KMS-11 (cell line): ENCODE data around the gene SUCO.

ENCODE experiments used
- H2AFZ ChIP-seq: fragments of 200-600 bp; sonication (generic); 2 replicates; pipeline ENCODE4 v1.6.1; 2016; ENCODE audit warnings: antibody characterized with exemption, mixed run types, low read depth
- H3K27ac ChIP-seq: fragments of 200-600 bp; sonication (generic); 2 replicates; pipeline ENCODE4 v1.6.1; 2016; ENCODE audit warnings: mild to moderate bottlenecking, mixed run types
- H3K27me3 ChIP-seq: fragments of 200-600 bp; sonication (generic); 2 replicates; pipeline ENCODE4 v1.6.1; 2017; ENCODE audit warnings: mild to moderate bottlenecking, low read depth, mixed run types, moderate library complexity; ENCODE audit not compliant: insufficient read depth
- H3K36me3 ChIP-seq: fragments of 200-600 bp; sonication (generic); 2 replicates; pipeline ENCODE4 v1.6.1; 2017; ENCODE audit warnings: mild to moderate bottlenecking, mixed run types; ENCODE audit not compliant: insufficient read depth
- H3K4me1 ChIP-seq: fragments of 200-600 bp; sonication (generic); 2 replicates; pipeline ENCODE4 v1.6.1; 2016; ENCODE audit warnings: mild to moderate bottlenecking, low read depth, mixed run types; ENCODE audit not compliant: poor library complexity, severe bottlenecking
- H3K4me2 ChIP-seq: fragments of 200-600 bp; sonication (generic); 2 replicates; pipeline ENCODE4 v1.7.0; 2016; ENCODE audit warnings: mild to moderate bottlenecking, mixed run types
- H3K4me3 ChIP-seq: fragments of 200-600 bp; sonication (generic); IDR thresholded peaks from 2 replicates; pipeline ENCODE4 v1.6.1; 2017; ENCODE audit warnings: low read depth, low read length, mixed read lengths; ENCODE audit not compliant: insufficient read depth
- H3K79me2 ChIP-seq: fragments of 200-600 bp; sonication (generic); 2 replicates; pipeline ENCODE4 v1.6.1; 2016; ENCODE audit warnings: low read depth, mixed run types; ENCODE audit not compliant: insufficient read depth
- H3K9ac ChIP-seq: fragments of 200-600 bp; sonication (generic); 2 replicates; pipeline ENCODE4 v1.6.1; 2016; ENCODE audit warnings: mild to moderate bottlenecking, mixed run types
- H4K20me1 ChIP-seq: fragments of 200-600 bp; sonication (generic); 2 replicates; pipeline ENCODE4 v1.6.1; 2016; ENCODE audit warnings: mild to moderate bottlenecking, mixed run types; ENCODE audit not compliant: insufficient read depth
- CTCF ChIP-seq: fragments of 200-600 bp; sonication (generic); conservative IDR thresholded peaks from 2 replicates; pipeline ENCODE4 v1.6.1; 2017; ENCODE audit warnings: low read depth, mild to moderate bottlenecking, antibody characterized with exemption, low read length, moderate library complexity, mixed read lengths

Gene SUCO

GRCh38 chr1:172554915-172555314 is 22.0 kb downstream of the SUCO start:
- Histone ChIP-seq H3K4me1 (peaks cover 32% of the 10 kb centered on the region), H3K27me3 (no peaks in the 10 kb centered on the region), H2AFZ (no peak overlapping the region), H3K9ac (no peak overlapping the region), H4K20me1 (peaks cover 12% of the 10 kb centered on the region), H3K36me3 (0 out of 2 replicates have a peak, but pooled peaks cover 3% of the 10 kb centered on the region), H3K4me3 (no peak overlapping the region), H3K79me2 (peaks cover 26% of the 10 kb centered on the region; the same call in 1 of the 2 replicates), H3K27ac (no peak overlapping the region), H3K4me2 (no peak overlapping the region)
- TF ChIP-seq CTCF = no peak

- H3K4me3 ChIP-seq = no peak overlapping the region
- H3K36me3 ChIP-seq = 0 out of 2 replicates have a peak, but pooled peaks cover 3% of the 10 kb centered on the region
- H3K4me2 ChIP-seq = no peak overlapping the region
- no peak overlapping the region for H3K9ac ChIP-seq
- no peak overlapping the region for H2AFZ ChIP-seq
- H3K4me1 ChIP-seq = peaks cover 18% of the 10 kb centered on the region
- no peak for TF ChIP-seq CTCF
- H3K27ac ChIP-seq = no peak overlapping the region
- no peaks in the 10 kb centered on the region for H3K27me3 ChIP-seq
- H3K79me2 ChIP-seq = peaks cover 11% of the 10 kb centered on the region; the same call in 1 of the 2 replicates
- H4K20me1 ChIP-seq = peaks cover 2% of the 10 kb centered on the region; the same call in 1 of the 2 replicates
Observed at GRCh38 chr1:172556461-172556860, 23.5 kb downstream of the SUCO start.

DNA sequence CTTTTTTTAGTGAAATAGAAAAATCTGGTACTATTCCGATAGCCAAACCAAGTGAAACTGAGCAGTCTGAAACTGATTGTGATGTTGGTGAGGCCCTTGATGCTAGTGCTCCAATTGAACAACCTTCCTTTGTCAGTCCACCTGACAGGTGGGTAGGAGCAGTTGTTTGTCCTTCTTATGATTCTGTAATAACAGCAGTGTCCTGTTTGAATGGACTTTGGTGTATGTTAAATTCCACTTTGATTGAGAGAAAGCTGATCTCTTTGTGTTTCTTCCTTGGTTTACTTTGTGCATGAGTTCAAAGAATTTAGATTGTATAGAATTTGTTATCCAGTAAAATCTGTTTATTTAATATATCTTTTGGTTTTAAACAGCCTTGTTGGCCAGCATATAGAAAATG is 24.3 kb downstream of the SUCO start:
- Histone ChIP-seq H3K4me2 (no peak overlapping the region), H3K4me3 (no peak overlapping the region), H4K20me1 (peaks cover 2% of the 10 kb centered on the region; the same call in 1 of the 2 replicates), H3K27me3 (no peaks in the 10 kb centered on the region), H3K79me2 (peaks cover 6% of the 10 kb centered on the region; the same call in 1 of the 2 replicates), H3K27ac (no peak overlapping the region), H3K4me1 (peaks cover 15% of the 10 kb centered on the region), H3K36me3 (0 out of 2 replicates have a peak, but pooled peaks cover 3% of the 10 kb centered on the region), H2AFZ (no peak overlapping the region), H3K9ac (no peak overlapping the region)
- TF ChIP-seq CTCF = no peak

DNA sequence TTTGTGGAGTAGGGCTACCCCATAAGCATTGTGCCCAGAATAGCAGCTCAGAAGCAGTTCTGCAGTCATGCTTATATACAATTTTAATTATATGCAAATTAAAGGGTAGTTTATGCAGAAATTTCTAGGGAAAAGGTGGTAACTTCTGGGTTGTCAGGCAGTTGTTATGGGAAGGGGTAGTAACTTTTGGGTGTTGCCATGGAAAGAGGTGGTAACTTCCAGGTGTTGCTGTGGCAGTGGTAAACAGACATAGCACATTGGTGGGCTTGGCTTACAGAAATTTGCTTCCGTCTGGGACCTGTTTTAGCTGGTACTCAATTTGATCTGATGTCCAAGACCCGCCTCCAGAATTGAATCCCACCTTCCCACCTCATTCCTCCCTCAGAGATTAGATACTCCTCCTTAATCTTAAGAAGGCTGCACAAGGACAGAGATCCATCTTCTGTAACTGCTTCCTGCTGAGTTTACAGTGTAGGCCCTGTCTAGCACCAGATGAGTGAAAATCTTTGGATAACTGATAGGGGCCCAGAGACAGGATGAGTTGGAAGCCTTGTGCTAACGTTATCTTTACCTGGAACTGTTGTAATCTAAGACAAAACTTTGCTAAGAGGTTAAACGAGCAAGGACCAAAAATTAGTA is 26.7 kb downstream of the SUCO start:
- TF ChIP-seq CTCF = no peak
- no peaks in the 10 kb centered on the region for H3K27me3 ChIP-seq
- H3K79me2 ChIP-seq = no peaks in the 10 kb centered on the region
- H3K36me3 ChIP-seq = 0 out of 2 replicates have a peak, but pooled peaks cover 3% of the 10 kb centered on the region
- peaks cover 15% of the 10 kb centered on the region for H3K4me1 ChIP-seq
- peaks cover 2% of the 10 kb centered on the region; the same call in 1 of the 2 replicates for H4K20me1 ChIP-seq
- H3K4me3 ChIP-seq = no peak overlapping the region
- H3K9ac ChIP-seq = no peak overlapping the region
- H3K27ac ChIP-seq = no peak overlapping the region
- no peak overlapping the region for H2AFZ ChIP-seq
- H3K4me2 ChIP-seq = no peak overlapping the region
